ENCODE data around the gene TNFRSF12A.

The TNFRSF12A gene

GRCh38 chr16:2986623-2987188 is 33.5 kb upstream of the TNFRSF12A start:
- no peak for DNase-seq (ENCODE audit: low read depth in 2 of 2)

- DNase-seq (ENCODE audit: low read depth in 2 of 2): no peak
Observed at GRCh38 chr16:2987286-2987685, 32.9 kb upstream of the TNFRSF12A start.

- no peak for DNase-seq (ENCODE audit: low read depth in 2 of 2)
Observed at GRCh38 chr16:2987833-2988232, 32.3 kb upstream of the TNFRSF12A start.

- no peak for DNase-seq (ENCODE audit: low read depth in 2 of 2)
Observed at GRCh38 chr16:2988590-2989099, 31.5 kb upstream of the TNFRSF12A start.

- DNase-seq (ENCODE audit: low read depth in 2 of 2): no peak
Observed at GRCh38 chr16:2990891-2991290, 29.3 kb upstream of the TNFRSF12A start.

GRCh38 chr16:2991566-2992261 is 28.5 kb upstream of the TNFRSF12A start:
- DNase-seq (ENCODE audit: low read depth in 2 of 2): no peak

GRCh38 chr16:2992383-2993081 is 27.6 kb upstream of the TNFRSF12A start:
- no peak for DNase-seq (ENCODE audit: low read depth in 2 of 2)

- no peak for DNase-seq (ENCODE audit: low read depth in 2 of 2)
Observed at GRCh38 chr16:2996298-2996697, 23.9 kb upstream of the TNFRSF12A start.

GRCh38 chr16:2999929-3000328 is 20.2 kb upstream of the TNFRSF12A start:
- no peak for DNase-seq (ENCODE audit: low read depth in 2 of 2)

- no peak for DNase-seq (ENCODE audit: low read depth in 2 of 2)
Observed at GRCh38 chr16:3000540-3000939, 19.6 kb upstream of the TNFRSF12A start.

GRCh38 chr16:3001316-3001715 is 18.9 kb upstream of the TNFRSF12A start:
- DNase-seq (ENCODE audit: low read depth in 2 of 2): no peak

GRCh38 chr16:3003582-3004270 is 16.4 kb upstream of the TNFRSF12A start:
- DNase-seq (ENCODE audit: low read depth in 2 of 2): peak; percentile 89 to 94

- no peak for DNase-seq (ENCODE audit: low read depth in 2 of 2)
Observed at GRCh38 chr16:3004319-3004718, 15.8 kb upstream of the TNFRSF12A start.

- DNase-seq (ENCODE audit: low read depth in 2 of 2): no peak
Observed at GRCh38 chr16:3004781-3005284, 15.3 kb upstream of the TNFRSF12A start.

GRCh38 chr16:3007059-3007956 is 12.9 kb upstream of the TNFRSF12A start:
- DNase-seq (ENCODE audit: low read depth in 2 of 2): no peak

GRCh38 chr16:3007957-3008689 is 12.0 kb upstream of the TNFRSF12A start:
- no peak for DNase-seq (ENCODE audit: low read depth in 2 of 2)

GRCh38 chr16:3008690-3009037 is 11.5 kb upstream of the TNFRSF12A start:
- no peak for DNase-seq (ENCODE audit: low read depth in 2 of 2)

GRCh38 chr16:3009568-3010390 is 10.4 kb upstream of the TNFRSF12A start:
- no peak for DNase-seq (ENCODE audit: low read depth in 2 of 2)

GRCh38 chr16:3010510-3010909 is 9.7 kb upstream of the TNFRSF12A start:
- DNase-seq (ENCODE audit: low read depth in 2 of 2): no peak

- DNase-seq (ENCODE audit: low read depth in 2 of 2): no peak
Observed at GRCh38 chr16:3012246-3012645, 7.9 kb upstream of the TNFRSF12A start.

Data from stimulated activated CD4-positive, alpha-beta T cell treated with anti-CD3 and anti-CD28 coated beads, Interleukin-12 subunit alpha, Interleukin-12 subunit beta, amount 100 ng/mL, for 24 hours (primary cell).